ENCODE results near the gene SRF. TPM values are rescaled to one million over a fixed set of nuclear protein-coding genes. Genes with fewer than 3 reads are reported as not detected.

The SRF gene
- total and polyA plus RNA-seq, 4 donors = 2.0 to 11.7 (median 7.1) TPM

- TF ChIP-seq SP1 (IDR thresholded peaks at IDR 0.05) (no peak), YY1 (IDR thresholded peaks at IDR 0.05) (no peak), FOXA1 (IDR thresholded peaks at IDR 0.05) (no peak), FOXA2 (IDR thresholded peaks at IDR 0.05) (no peak), HNF4G (IDR thresholded peaks at IDR 0.05) (no peak), TAF1 (conservative IDR thresholded peaks at IDR 0.05) (no peak), GABPA (IDR thresholded peaks at IDR 0.05 in 1 of 2, conservative IDR thresholded peaks at IDR 0.05 in 1 of 2) (no peak), ZBTB33 (IDR thresholded peaks at IDR 0.05) (no peak), RXRA (IDR thresholded peaks at IDR 0.05) (no peak), MAX (IDR thresholded peaks at IDR 0.05) (no peak), NR2F2 (IDR thresholded peaks at IDR 0.05) (no peak), ATF3 (IDR thresholded peaks at IDR 0.05) (no peak), HNF4A (conservative IDR thresholded peaks at IDR 0.05) (no peak), CTCF (IDR thresholded peaks at IDR 0.05; ENCODE audit: low read depth, low read length, missing input control) (no peak)
- Histone ChIP-seq H3K36me3 (ENCODE audit: control insufficient read depth in 4 of 4, insufficient read depth in 3 of 4, low read depth in 1 of 4, low read length in 3 of 4) (peaks cover 2 to 36% (median 15%) of the 10 kb centered on the region in 4 donors), H3K27me3 (ENCODE audit: control insufficient read depth in 4 of 4, insufficient read depth in 4 of 4, low read length in 3 of 4) (no peaks in the 10 kb centered on the region), H3K9me3 (ENCODE audit: control insufficient read depth in 4 of 4, low read length in 3 of 4) (no peaks in the 10 kb centered on the region), H3K4me3 (ENCODE audit: low read depth in 1 of 3, low read length in 3 of 3) (no peak overlapping the region), H3K27ac (ENCODE audit: low read depth in 1 of 2, low read length in 2 of 2) (no peak overlapping the region), H3K9ac (ENCODE audit: low read depth in 1 of 2, low read length in 2 of 2) (no peak overlapping the region), H3K4me1 (ENCODE audit: control insufficient read depth in 4 of 4, insufficient read depth in 4 of 4, low read length in 3 of 4) (peaks cover 0 to 15% (median 13%) of the 10 kb centered on the region in 4 donors)
- 96% methylated on average over 4 of the region's 4 CpGs for WGBS
- no peak for DNase-seq (ENCODE audit: low spot score)
These were observed 15.6 kb downstream of the SRF start for GRCh38 chr6:43186706-43187105.

GRCh38 chr6:43187821-43188220, 16.8 kb downstream of the SRF start:
- H3K27me3 ChIP-seq (ENCODE audit: control insufficient read depth in 4 of 4, insufficient read depth in 4 of 4, low read length in 3 of 4) = no peaks in the 10 kb centered on the region
- WGBS = 96% methylated on average over 7 of the region's 7 CpGs
- no peak for DNase-seq (ENCODE audit: low spot score)
- peaks cover 0 to 6% (median 6%) of the 10 kb centered on the region in 4 donors for H3K4me1 ChIP-seq (ENCODE audit: control insufficient read depth in 4 of 4, insufficient read depth in 4 of 4, low read length in 3 of 4)
- H3K9me3 ChIP-seq (ENCODE audit: control insufficient read depth in 4 of 4, low read length in 3 of 4) = no peaks in the 10 kb centered on the region
- H3K9ac ChIP-seq (ENCODE audit: low read depth in 1 of 2, low read length in 2 of 2) = no peak overlapping the region
- peaks cover 3 to 36% (median 17%) of the 10 kb centered on the region in 4 donors for H3K36me3 ChIP-seq (ENCODE audit: control insufficient read depth in 4 of 4, insufficient read depth in 3 of 4, low read depth in 1 of 4, low read length in 3 of 4)
- no peak overlapping the region for H3K27ac ChIP-seq (ENCODE audit: low read depth in 1 of 2, low read length in 2 of 2)
- H3K4me3 ChIP-seq (ENCODE audit: low read depth in 1 of 3, low read length in 3 of 3) = no peak overlapping the region
- TF ChIP-seq FOXA2 (IDR thresholded peaks at IDR 0.05) (no peak), RAD21 (IDR thresholded peaks at IDR 0.05) (no peak), JUND (IDR thresholded peaks at IDR 0.05) (no peak), GABPA (IDR thresholded peaks at IDR 0.05 in 1 of 2, conservative IDR thresholded peaks at IDR 0.05 in 1 of 2) (no peak), REST (IDR thresholded peaks at IDR 0.05) (no peak), HNF4A (conservative IDR thresholded peaks at IDR 0.05) (no peak), RXRA (IDR thresholded peaks at IDR 0.05) (no peak), EGR1 (IDR thresholded peaks at IDR 0.05; ENCODE audit: low read depth in 2 of 2) (no peak), ZBTB33 (IDR thresholded peaks at IDR 0.05) (no peak), NR2F2 (IDR thresholded peaks at IDR 0.05) (no peak), MAX (IDR thresholded peaks at IDR 0.05) (no peak), FOXA1 (IDR thresholded peaks at IDR 0.05) (no peak), YY1 (IDR thresholded peaks at IDR 0.05) (no peak), CTCF (IDR thresholded peaks at IDR 0.05; ENCODE audit: low read depth, low read length, missing input control) (no peak), TAF1 (conservative IDR thresholded peaks at IDR 0.05) (no peak)

Measured in liver (tissue), 9 donors.